DOHH2 (cell line): ENCODE data around the gene AHCY.
"Not testable (repeated sequence)": the region's sequence is repeated elsewhere in the genome, so short reads cannot be mapped to it uniquely, and the experiment has no call there.

Experiments
- H3F3A ChIP-seq: fragments of 200-600 bp; sonication (generic), shearing (Covaris generic); 2 replicates; pipeline ENCODE4 v1.6.0; 2016; ENCODE audit warnings: antibody characterized with exemption, mild to moderate bottlenecking; ENCODE audit not compliant: control insufficient read depth, insufficient read depth
- H3K27ac ChIP-seq: fragments of 200-600 bp; sonication (generic); 2 replicates; pipeline ENCODE4 v1.5.1; 2014; ENCODE audit warnings: low read depth, mild to moderate bottlenecking, low read length, moderate library complexity
- H3K27me3 ChIP-seq: fragments of 200-600 bp; sonication (generic); 2 replicates; pipeline ENCODE4 v1.6.1; 2014; ENCODE audit warnings: mild to moderate bottlenecking, low read length, mixed read lengths; ENCODE audit not compliant: control insufficient read depth
- H3K36me3 ChIP-seq: fragments of 200-600 bp; sonication (generic); 2 replicates; pipeline ENCODE4 v1.6.1; 2014; ENCODE audit warnings: mild to moderate bottlenecking, low read length, moderate library complexity, mixed read lengths; ENCODE audit not compliant: control insufficient read depth
- H3K4me1 ChIP-seq: fragments of 200-600 bp; sonication (generic); 2 replicates; pipeline ENCODE4 v1.6.1; 2014; ENCODE audit warnings: mild to moderate bottlenecking, low read length, mixed read lengths; ENCODE audit not compliant: control insufficient read depth
- H3K4me2 ChIP-seq: fragments of 200-600 bp; sonication (generic); 2 replicates; pipeline ENCODE4 v1.6.0; 2014; ENCODE audit warnings: mild to moderate bottlenecking, low read length, moderate library complexity
- H3K4me3 ChIP-seq: fragments of 200-600 bp; sonication (generic); 2 replicates; pipeline ENCODE4 v1.5.1; 2014; ENCODE audit warnings: mild to moderate bottlenecking, low read length, mixed read lengths
- H3K79me2 ChIP-seq: fragments of 200-600 bp; sonication (generic); 2 replicates; pipeline ENCODE4 v1.6.1; 2014; ENCODE audit warnings: mild to moderate bottlenecking, low read length, mixed read lengths; ENCODE audit not compliant: control insufficient read depth
- H3K9me2 ChIP-seq: fragments of 200-600 bp; sonication (generic); replicated peaks from 2 replicates; pipeline ENCODE4 v1.6.1; 2014; ENCODE audit warnings: mild to moderate bottlenecking, low read length, mixed read lengths; ENCODE audit not compliant: control insufficient read depth
- H3K9me3 ChIP-seq: fragments of 200-600 bp; sonication (generic); 2 replicates; pipeline ENCODE4 v1.6.1; 2014; ENCODE audit warnings: antibody characterized with exemption, low read length, mixed read lengths; ENCODE audit not compliant: control insufficient read depth, insufficient read depth
- H4K20me1 ChIP-seq: fragments of 200-600 bp; sonication (generic); 2 replicates; pipeline ENCODE4 v1.6.0; 2014; ENCODE audit warnings: low read depth, mild to moderate bottlenecking, antibody characterized with exemption, low read length, moderate library complexity; ENCODE audit not compliant: control insufficient read depth, insufficient read depth
- CTCF ChIP-seq: fragments of 200-600 bp; sonication (generic); IDR thresholded peaks from one replicate; pipeline ENCODE4 v1.5.1; 2014; ENCODE audit warnings: antibody characterized with exemption, mild to moderate bottlenecking, low read depth, low read length; ENCODE audit not compliant: poor library complexity, severe bottlenecking
- EZH2phosphoT487 ChIP-seq: fragments of 200-600 bp; sonication (generic); IDR thresholded peaks from 2 replicates; pipeline ENCODE4 v1.6.1; 2017; ENCODE audit warnings: borderline replicate concordance, mild to moderate bottlenecking, antibody characterized with exemption, low read length, moderate library complexity, mixed read lengths

Gene AHCY

GRCh38 chr20:34300809-34301586 lies 2.2 kb downstream of the AHCY start:
- peak overlapping the region; percentile 84 for H3K4me3 ChIP-seq
- peak overlapping the region; percentile 74 for H3K4me2 ChIP-seq
- H3K79me2 ChIP-seq, result peaks cover 66% of the 10 kb centered on the region
- TF ChIP-seq CTCF, result no peak
- no peak for TF ChIP-seq EZH2phosphoT487
- no peaks in the 10 kb centered on the region for H3K9me3 ChIP-seq
- H3K36me3 ChIP-seq, result peaks cover 44% of the 10 kb centered on the region
- H3K9me2 ChIP-seq, result no peaks in the 10 kb centered on the region
- H4K20me1 ChIP-seq, result peaks cover 14% of the 10 kb centered on the region
- no peaks in the 10 kb centered on the region for H3K27me3 ChIP-seq
- peaks cover 37% of the 10 kb centered on the region for H3K4me1 ChIP-seq
- no peak overlapping the region for H3K27ac ChIP-seq
- H3F3A ChIP-seq, result peaks cover 7% of the 10 kb centered on the region

GRCh38 chr20:34300256-34300806 lies 2.8 kb downstream of the AHCY start:
- Histone ChIP-seq H3K4me3 (peak overlapping the region; percentile 84), H3F3A (peaks cover 6% of the 10 kb centered on the region), H3K27me3 (no peaks in the 10 kb centered on the region), H3K36me3 (peaks cover 51% of the 10 kb centered on the region), H3K9me3 (no peaks in the 10 kb centered on the region), H3K27ac (no peak overlapping the region), H4K20me1 (peaks cover 14% of the 10 kb centered on the region), H3K9me2 (no peaks in the 10 kb centered on the region), H3K4me1 (peaks cover 37% of the 10 kb centered on the region), H3K4me2 (peak overlapping the region; percentile 74), H3K79me2 (peaks cover 73% of the 10 kb centered on the region)
- TF ChIP-seq CTCF (no peak), EZH2phosphoT487 (no peak)

- Histone ChIP-seq H3K27me3 (no peaks in the 10 kb centered on the region), H3F3A (peaks cover 5% of the 10 kb centered on the region), H3K4me1 (peaks cover 37% of the 10 kb centered on the region), H3K79me2 (peaks cover 79% of the 10 kb centered on the region), H3K4me2 (peak overlapping the region; percentile 74), H3K9me3 (no peaks in the 10 kb centered on the region), H4K20me1 (peaks cover 14% of the 10 kb centered on the region), H3K27ac (no peak overlapping the region), H3K4me3 (peak overlapping the region; percentile 84; the same call in 1 of the 2 replicates), H3K36me3 (peaks cover 57% of the 10 kb centered on the region), H3K9me2 (no peaks in the 10 kb centered on the region)
- TF ChIP-seq CTCF, result no peak
- no peak for TF ChIP-seq EZH2phosphoT487
These were observed 3.4 kb downstream of the AHCY start for GRCh38 chr20:34299556-34300255.

GRCh38 chr20:34298294-34298784 lies 4.8 kb downstream of the AHCY start:
- not testable (repeated sequence) for H3F3A ChIP-seq, H3K9me2 ChIP-seq, H3K27ac ChIP-seq, H3K9me3 ChIP-seq, H3K4me2 ChIP-seq, H3K27me3 ChIP-seq, H3K4me3 ChIP-seq
- Histone ChIP-seq H3K4me1 (peaks cover 33% of the 10 kb centered on the region), H4K20me1 (peaks cover 14% of the 10 kb centered on the region), H3K79me2 (peaks cover 92% of the 10 kb centered on the region), H3K36me3 (peaks cover 71% of the 10 kb centered on the region)
